Measurements from ENCODE around the gene NES.

The NES gene

GRCh38 chr1:156677616-156678596 lies 699 bp upstream of the NES start:
- DNase-seq: peak; percentile 49

- no peak for DNase-seq
Measured at GRCh38 chr1:156676114-156676819, 940 bp downstream of the NES start.

GRCh38 chr1:156675210-156676113 lies 1.7 kb downstream of the NES start:
- no peak for DNase-seq

- no peak for DNase-seq
Measured at GRCh38 chr1:156673387-156674121, 3.7 kb downstream of the NES start.

- DNase-seq: no peak
Measured at GRCh38 chr1:156671804-156672203, 5.4 kb downstream of the NES start.

GRCh38 chr1:156670791-156671190 lies 6.4 kb downstream of the NES start:
- no peak for DNase-seq

- no peak for DNase-seq
Measured at GRCh38 chr1:156670359-156670758, 6.8 kb downstream of the NES start.

GRCh38 chr1:156669794-156670193 lies 7.4 kb downstream of the NES start:
- DNase-seq: no peak

- no peak for DNase-seq
Measured at GRCh38 chr1:156668801-156669637, 8.2 kb downstream of the NES start.

- DNase-seq: no peak
Measured at GRCh38 chr1:156667968-156668709, 9.1 kb downstream of the NES start.

GRCh38 chr1:156667610-156667967 lies 9.6 kb downstream of the NES start:
- DNase-seq: no peak

- DNase-seq: no peak
Measured at GRCh38 chr1:156666862-156667609, 10.2 kb downstream of the NES start.

GRCh38 chr1:156665539-156665938 lies 11.7 kb downstream of the NES start:
- DNase-seq: no peak

- DNase-seq: no peak
Measured at GRCh38 chr1:156664767-156665411, 12.3 kb downstream of the NES start.

GRCh38 chr1:156664046-156664766 lies 13.0 kb downstream of the NES start:
- no peak for DNase-seq

GRCh38 chr1:156663178-156663577 lies 14.0 kb downstream of the NES start:
- DNase-seq: no peak

GRCh38 chr1:156662800-156663055 lies 14.5 kb downstream of the NES start:
- no peak for DNase-seq

GRCh38 chr1:156662005-156662799 lies 15.0 kb downstream of the NES start:
- DNase-seq: no peak
